Cardiac muscle cell (in vitro differentiated cells and primary cell): ENCODE data around the gene ZNF682. TPM values are rescaled to one million over a fixed set of nuclear protein-coding genes. Genes with fewer than 3 reads are reported as not detected.
A peak's percentile ranks its signal among the peaks of the same experiment; 100 is the strongest.
"Not testable (repeated sequence)": the region's sequence is repeated elsewhere in the genome, so short reads cannot be mapped to it uniquely, and the experiment has no call there.

Experiments
- DNase-seq, 2 donors: peaks; one replicate each; pipeline versions ENCODE4 v3.0.0 to v3.0.0-alpha.2; 2010 to 2017; ENCODE audit warnings: low read depth in 1 of 2, low spot score in 1 of 2
- H3K27ac ChIP-seq: fragments of 200-600 bp; sonication (generic); 2 replicates; pipeline ENCODE4 v1.5.1; 2016
- H3K27me3 ChIP-seq: fragments of 200-600 bp; sonication (generic); 2 replicates; pipeline ENCODE4 v1.6.0; 2016; ENCODE audit warnings: control low read depth
- H3K36me3 ChIP-seq: fragments of 200-600 bp; sonication (generic); 2 replicates; pipeline ENCODE4 v1.5.1; 2016; ENCODE audit warnings: control low read depth
- H3K4me1 ChIP-seq: fragments of 200-600 bp; sonication (generic); 2 replicates; pipeline ENCODE4 v1.8.1; 2017; ENCODE audit warnings: low read depth, mild to moderate bottlenecking, mixed run types
- H3K4me3 ChIP-seq: fragments of 200-600 bp; sonication (generic); 2 replicates; pipeline ENCODE4 v1.5.1; 2016; ENCODE audit warnings: mild to moderate bottlenecking
- H3K9me3 ChIP-seq: fragments of 200-600 bp; sonication (generic); 2 replicates; pipeline ENCODE4 v1.5.1; 2017; ENCODE audit warnings: low read depth, mild to moderate bottlenecking, control low read depth
- CTCF ChIP-seq: IDR thresholded peaks from 2 replicates; pipeline ENCODE4 v1.5.1; 2012; ENCODE audit warnings: low read depth, mild to moderate bottlenecking, low read length
- polyA plus RNA-seq: library from polyadenylated mRNA; unstranded; fragments of >200 nt; fragmentation: Nextera tagmentation; extraction: Ambion mirVana; gene quantifications from 2 replicates; pipeline ENCODE4 v1.2.1, GENCODE V29; 2016
- total RNA-seq: library from RNA; depleted of rRNA; stranded (reverse); fragments of >200 nt; gene quantifications from 2 replicates; pipeline ENCODE4 v1.2.3, GENCODE V29; 2016

The ZNF682 gene
- total and polyA plus RNA-seq, 2 experiments from 2014 or later: 11.9 to 16.8 TPM

GRCh38 chr19:20035935-20036334 is 3.4 kb downstream of the ZNF682 start:
- Histone ChIP-seq H3K4me3 (no peak overlapping the region), H3K4me1 (no peaks in the 10 kb centered on the region), H3K27ac (no peak overlapping the region), H3K9me3 (no peaks in the 10 kb centered on the region), H3K36me3 (no peaks in the 10 kb centered on the region), H3K27me3 (no peaks in the 10 kb centered on the region)
- TF ChIP-seq CTCF: no peak
- DNase-seq: no peak

GRCh38 chr19:20028611-20029010 is 10.7 kb downstream of the ZNF682 start:
- Histone ChIP-seq H3K4me1 (no peaks in the 10 kb centered on the region), H3K27ac (no peak overlapping the region), H3K9me3 (no peaks in the 10 kb centered on the region), H3K4me3 (no peak overlapping the region), H3K27me3 (no peaks in the 10 kb centered on the region), H3K36me3 (peaks cover 9% of the 10 kb centered on the region)
- TF ChIP-seq CTCF: no peak
- DNase-seq: no peak

GRCh38 chr19:20005741-20006140 is 33.6 kb downstream of the ZNF682 start:
- no peaks in the 10 kb centered on the region for H3K4me1 ChIP-seq
- no peak for DNase-seq
- no peaks in the 10 kb centered on the region for H3K9me3 ChIP-seq
- peaks cover 23% of the 10 kb centered on the region for H3K36me3 ChIP-seq
- no peak overlapping the region for H3K4me3 ChIP-seq
- H3K27ac ChIP-seq: no peak overlapping the region
- no peak for TF ChIP-seq CTCF
- H3K27me3 ChIP-seq: no peaks in the 10 kb centered on the region

GRCh38 chr19:19997656-19998268 is 41.5 kb downstream of the ZNF682 start:
- Histone ChIP-seq H3K27me3 (no peaks in the 10 kb centered on the region), H3K36me3 (no peaks in the 10 kb centered on the region), H3K27ac (no peak overlapping the region), H3K4me3 (no peak overlapping the region), H3K9me3 (no peaks in the 10 kb centered on the region), H3K4me1 (no peaks in the 10 kb centered on the region)
- peak; percentile 38 for TF ChIP-seq CTCF
- DNase-seq: peak in 1 of 2 donors; percentile 14

GRCh38 chr19:19966862-19967261 is 72.4 kb downstream of the ZNF682 start:
- Histone ChIP-seq H3K9me3 (no peaks in the 10 kb centered on the region), H3K27me3 (no peaks in the 10 kb centered on the region), H3K36me3 (no peaks in the 10 kb centered on the region), H3K27ac (no peak overlapping the region), H3K4me1 (no peaks in the 10 kb centered on the region), H3K4me3 (no peak overlapping the region)
- no peak for DNase-seq
- TF ChIP-seq CTCF: no peak

- H3K9me3 ChIP-seq, DNase-seq, H3K27me3 ChIP-seq, H3K4me1 ChIP-seq, H3K36me3 ChIP-seq, H3K4me3 ChIP-seq, H3K27ac ChIP-seq: not testable (repeated sequence)
Observed at GRCh38 chr19:19966126-19966525, 73.2 kb downstream of the ZNF682 start.
